ENCODE results near the gene ABCA2. TPM values are rescaled to one million over a fixed set of nuclear protein-coding genes. Genes with fewer than 3 reads are reported as not detected.
A peak's percentile ranks its signal among the peaks of the same experiment; 100 is the strongest.
"Not testable (repeated sequence)": the region's sequence is repeated elsewhere in the genome, so short reads cannot be mapped to it uniquely, and the experiment has no call there.

ABCA2 gene
- total RNA-seq, 6 donors from 2014 or later, result 14.7 to 49.2 (median 29.6) TPM

- Histone ChIP-seq H3K36me3 (no peaks in the 10 kb centered on the region), H3K27ac (no peak overlapping the region), H3K9me3 (no peaks in the 10 kb centered on the region), H3K4me1 (peaks cover 2 to 12% (median 8%) of the 10 kb centered on the region in 4 donors), H3K4me3 (no peak overlapping the region), H3K27me3 (peaks cover 0 to 4% (median 0%) of the 10 kb centered on the region in 4 donors)
- TF ChIP-seq, protein P1, sequence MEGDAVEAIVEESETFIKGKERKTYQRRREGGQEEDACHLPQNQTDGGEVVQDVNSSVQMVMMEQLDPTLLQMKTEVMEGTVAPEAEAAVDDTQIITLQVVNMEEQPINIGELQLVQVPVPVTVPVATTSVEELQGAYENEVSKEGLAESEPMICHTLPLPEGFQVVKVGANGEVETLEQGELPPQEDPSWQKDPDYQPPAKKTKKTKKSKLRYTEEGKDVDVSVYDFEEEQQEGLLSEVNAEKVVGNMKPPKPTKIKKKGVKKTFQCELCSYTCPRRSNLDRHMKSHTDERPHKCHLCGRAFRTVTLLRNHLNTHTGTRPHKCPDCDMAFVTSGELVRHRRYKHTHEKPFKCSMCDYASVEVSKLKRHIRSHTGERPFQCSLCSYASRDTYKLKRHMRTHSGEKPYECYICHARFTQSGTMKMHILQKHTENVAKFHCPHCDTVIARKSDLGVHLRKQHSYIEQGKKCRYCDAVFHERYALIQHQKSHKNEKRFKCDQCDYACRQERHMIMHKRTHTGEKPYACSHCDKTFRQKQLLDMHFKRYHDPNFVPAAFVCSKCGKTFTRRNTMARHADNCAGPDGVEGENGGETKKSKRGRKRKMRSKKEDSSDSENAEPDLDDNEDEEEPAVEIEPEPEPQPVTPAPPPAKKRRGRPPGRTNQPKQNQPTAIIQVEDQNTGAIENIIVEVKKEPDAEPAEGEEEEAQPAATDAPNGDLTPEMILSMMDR (IDR thresholded peaks at IDR 0.05), result peak; percentile 96 to 99 (median 98)
- no peak for TF ChIP-seq EP300 (IDR thresholded peaks at IDR 0.05)
- 57 to 98% methylated on average over 14 to 46 of the region's 55 CpGs for WGBS, 2 donors
- ATAC-seq (ENCODE audit: low FRiP score in 2 of 2) (peak; percentile 59 to 87), DNase-seq (peak in 1 of 2 donors; percentile 96)
Observed at GRCh38 chr9:137064027-137064879, 36.2 kb upstream of the ABCA2 start.

DNA sequence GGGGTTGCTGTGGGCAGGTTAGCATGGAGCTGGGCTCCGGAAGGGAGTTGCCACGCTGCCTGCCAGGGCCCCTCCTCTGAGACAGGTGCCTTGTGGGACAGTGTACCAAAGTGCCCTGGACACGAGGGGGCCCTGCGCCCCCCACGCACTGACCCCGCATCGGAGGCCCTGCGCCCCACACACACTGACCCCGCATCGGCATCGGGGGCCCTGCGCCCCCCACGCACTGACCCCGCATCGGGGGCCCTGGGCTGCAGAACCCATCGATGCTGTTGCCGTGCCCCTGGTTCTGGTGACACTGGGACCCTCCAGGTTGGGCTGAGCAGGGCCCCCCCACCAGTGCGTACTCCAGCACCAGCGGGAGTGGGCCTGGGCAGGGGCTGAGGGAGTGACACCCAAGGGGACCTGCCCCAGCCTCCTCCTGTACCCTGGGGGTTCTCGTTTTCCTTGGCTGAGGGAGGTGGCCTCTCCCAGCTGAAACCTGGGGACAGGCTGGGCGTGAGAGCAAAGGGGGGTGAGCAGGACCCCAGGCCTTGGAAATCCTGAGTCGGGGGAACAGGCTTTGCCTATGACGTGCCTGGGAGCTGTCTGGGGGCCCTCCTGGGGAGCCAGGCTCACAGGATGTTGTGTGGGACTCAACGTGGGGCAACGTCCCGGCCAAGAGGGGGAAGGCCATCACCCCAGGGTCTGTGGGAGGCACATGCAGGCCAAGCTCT, 35.4 kb upstream of the ABCA2 start:
- 74 to 80% methylated on average over 6 to 14 of the region's 26 CpGs for WGBS, 2 donors
- Histone ChIP-seq H3K36me3 (no peaks in the 10 kb centered on the region), H3K27ac (no peak overlapping the region), H3K4me3 (no peak overlapping the region), H3K9me3 (no peaks in the 10 kb centered on the region), H3K27me3 (no peaks in the 10 kb centered on the region), H3K4me1 (peaks cover 0 to 8% (median 6%) of the 10 kb centered on the region in 4 donors)
- ATAC-seq (ENCODE audit: low FRiP score in 2 of 2), result no peak
- DNase-seq, result peak in 1 of 2 donors; percentile 68
- TF ChIP-seq EP300 (IDR thresholded peaks at IDR 0.05) (no peak), POLR2A (IDR thresholded peaks at IDR 0.05) (no peak), POLR2AphosphoS5 (IDR thresholded peaks at IDR 0.05) (no peak)
- TF ChIP-seq, protein P1 (IDR thresholded peaks at IDR 0.05), result no peak

DNA sequence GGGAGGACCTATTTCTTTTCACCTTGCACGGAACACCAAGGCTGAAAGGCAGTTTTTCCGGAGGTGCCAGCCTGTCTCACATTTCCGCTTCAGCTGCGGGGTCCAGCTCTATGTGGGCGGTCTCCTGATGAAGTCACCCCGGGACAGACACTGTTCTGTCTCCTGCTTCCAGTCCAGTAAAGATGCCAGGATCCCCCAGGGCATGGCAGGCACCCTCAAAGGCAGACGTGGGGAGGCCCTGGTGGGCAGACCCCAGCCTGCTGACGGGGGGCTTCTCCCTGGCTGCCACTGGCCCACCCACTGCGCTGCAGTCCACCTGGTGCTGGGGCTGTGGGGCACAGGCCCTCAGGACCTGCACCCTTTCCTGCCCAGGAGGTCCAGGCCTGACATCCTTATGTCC, 34.8 kb upstream of the ABCA2 start:
- H3K27ac ChIP-seq; H3K4me3 ChIP-seq; H3K36me3 ChIP-seq; H3K4me1 ChIP-seq; ATAC-seq (ENCODE audit: low FRiP score in 2 of 2); H3K27me3 ChIP-seq; H3K9me3 ChIP-seq: not testable (repeated sequence)
- 83% methylated on average over 1 of the region's 9 CpGs; no CpG with 5 or more reads in 1 of the 2 donors for WGBS, 2 donors
- peak in 1 of 2 donors; percentile 50 for DNase-seq

GRCh38 chr9:137062384-137062783, 34.3 kb upstream of the ABCA2 start:
- TF ChIP-seq POLR2AphosphoS5 (IDR thresholded peaks at IDR 0.05) (no peak), EP300 (IDR thresholded peaks at IDR 0.05) (no peak), POLR2A (IDR thresholded peaks at IDR 0.05) (no peak)
- TF ChIP-seq, protein P1 (IDR thresholded peaks at IDR 0.05), result no peak
- peaks cover 0 to 8% (median 6%) of the 10 kb centered on the region in 4 donors for H3K4me1 ChIP-seq
- no peaks in the 10 kb centered on the region for H3K9me3 ChIP-seq
- no peak for ATAC-seq (ENCODE audit: low FRiP score in 2 of 2)
- H3K27ac ChIP-seq, result no peak overlapping the region
- no peak overlapping the region for H3K4me3 ChIP-seq
- DNase-seq, result peak in 1 of 2 donors; percentile 8
- no peaks in the 10 kb centered on the region for H3K36me3 ChIP-seq
- H3K27me3 ChIP-seq, result no peaks in the 10 kb centered on the region
- 81 to 86% methylated on average over 13 to 15 of the region's 15 CpGs for WGBS, 2 donors

DNA sequence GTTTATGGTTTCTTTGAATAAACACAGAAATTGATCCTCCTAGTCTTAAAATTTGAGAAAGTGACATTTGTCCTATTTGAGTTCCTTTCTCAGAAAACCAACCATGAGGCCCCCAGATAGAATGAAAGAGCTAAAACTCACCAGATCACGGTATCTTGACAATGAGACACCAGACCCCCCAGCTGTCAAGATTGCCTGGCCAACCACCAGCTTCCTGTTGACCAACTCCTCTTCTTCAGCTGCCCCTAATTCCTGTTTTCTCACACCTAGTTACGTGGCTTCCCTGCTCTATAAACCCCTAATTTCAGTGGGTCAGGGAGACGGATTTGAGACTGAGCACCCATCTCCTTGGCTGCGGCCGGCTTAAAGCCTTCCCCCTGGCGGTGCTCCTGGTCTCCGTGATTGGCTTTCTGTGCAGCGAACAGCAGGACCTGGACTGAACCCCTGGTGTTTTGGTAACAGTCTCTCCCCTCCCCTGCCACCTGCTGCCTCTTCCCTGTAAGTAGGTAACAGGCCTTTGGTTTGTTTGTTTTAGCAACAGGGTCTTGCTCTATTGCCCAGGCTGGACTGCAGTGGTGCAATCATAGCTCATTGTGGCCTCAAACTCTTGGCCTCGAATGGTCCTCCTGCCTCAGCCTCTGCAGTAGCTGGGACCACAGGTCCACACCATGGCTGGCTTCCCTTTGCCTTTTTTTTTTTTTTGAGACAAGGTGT, 30.6 kb upstream of the ABCA2 start:
- DNase-seq, result peak in 1 of 2 donors; percentile 1
- Histone ChIP-seq H3K36me3 (no peaks in the 10 kb centered on the region), H3K27ac (no peak overlapping the region), H3K27me3 (peaks cover 0 to 8% (median 3%) of the 10 kb centered on the region in 4 donors), H3K9me3 (no peaks in the 10 kb centered on the region), H3K4me1 (peaks cover 15 to 25% (median 20%) of the 10 kb centered on the region in 4 donors), H3K4me3 (no peak overlapping the region)
- no peak for ATAC-seq (ENCODE audit: low FRiP score in 2 of 2)
- TF ChIP-seq POLR2AphosphoS5 (IDR thresholded peaks at IDR 0.05), result no peak
- TF ChIP-seq, protein P1 (IDR thresholded peaks at IDR 0.05), result no peak
- no peak for TF ChIP-seq EP300 (IDR thresholded peaks at IDR 0.05)
- no peak for TF ChIP-seq POLR2A (IDR thresholded peaks at IDR 0.05)
- WGBS, 2 donors, result 78 to 79% methylated on average over 9 of the region's 9 CpGs
